DND-41 (cell line): Measurements from ENCODE around the gene SDK2.

ENCODE experiments used
- CTCF ChIP-seq: IDR thresholded peaks from 2 replicates; pipeline ENCODE4 v1.5.1; 2012; ENCODE audit warnings: borderline replicate concordance, low read length, moderate library complexity, mild to moderate bottlenecking; ENCODE audit not compliant: poor library complexity, severe bottlenecking; ENCODE audit errors: extremely low read depth
- EZH2 ChIP-seq: IDR thresholded peaks from 3 replicates; pipeline ENCODE4 v1.6.1; 2012; ENCODE audit warnings: borderline replicate concordance, low read depth, mild to moderate bottlenecking, moderate library complexity, low read length, inconsistent platforms; ENCODE audit not compliant: severe bottlenecking

- TF ChIP-seq CTCF (no peak), EZH2 (no peak)
Measured at GRCh38 chr17:73657473-73658116, 13.3 kb upstream of the SDK2 start.
